GM12892 (cell line): ENCODE results near the gene LAMA3.

ENCODE experiments used
- POLR2A ChIP-seq: IDR thresholded peaks from 2 replicates; pipeline ENCODE4 v1.6.1; 2011; ENCODE audit warnings: low read depth, low read length, control low read depth
- TAF1 ChIP-seq: IDR thresholded peaks from 2 replicates; pipeline ENCODE4 v1.6.1; 2011; ENCODE audit warnings: low read depth, mild to moderate bottlenecking, control low read depth, low read length, borderline replicate concordance

GRCh38 chr18:23816021-23816420, 126.8 kb downstream of the LAMA3 start:
- TF ChIP-seq POLR2A: no peak
- no peak for TF ChIP-seq TAF1
